GM10248 (cell line): ENCODE data around the gene PRPSAP1.

Experiments used
- CTCF ChIA-PET: fragments of 300-600 bp; sonication (Branson Sonifier 250); formaldehyde crosslinking; extraction: SDS; loops from one replicate; lab custom pipeline; 2021; ENCODE audit warnings: antibody characterized with exemption; lab: Yijun Ruan, JAX
- POLR2A ChIA-PET: fragments of 350-650 bp; sonication (Branson Sonifier 250); formaldehyde crosslinking; extraction: SDS; loops from one replicate; lab custom pipeline; 2020; ENCODE audit warnings: antibody characterized with exemption; lab: Yijun Ruan, JAX
- DNase-seq: peaks from one replicate; pipeline ENCODE4 v3.0.0; 2012; ENCODE audit errors: extremely low spot score
- TF ChIP-seq, protein P1 (sequence below): IDR thresholded peaks from 2 replicates; pipeline ENCODE4 v1.5.1; 2012; ENCODE audit warnings: mild to moderate bottlenecking, low read depth; ENCODE audit errors: extremely low read depth, missing control alignments, control extremely low read depth

The PRPSAP1 gene

DNA sequence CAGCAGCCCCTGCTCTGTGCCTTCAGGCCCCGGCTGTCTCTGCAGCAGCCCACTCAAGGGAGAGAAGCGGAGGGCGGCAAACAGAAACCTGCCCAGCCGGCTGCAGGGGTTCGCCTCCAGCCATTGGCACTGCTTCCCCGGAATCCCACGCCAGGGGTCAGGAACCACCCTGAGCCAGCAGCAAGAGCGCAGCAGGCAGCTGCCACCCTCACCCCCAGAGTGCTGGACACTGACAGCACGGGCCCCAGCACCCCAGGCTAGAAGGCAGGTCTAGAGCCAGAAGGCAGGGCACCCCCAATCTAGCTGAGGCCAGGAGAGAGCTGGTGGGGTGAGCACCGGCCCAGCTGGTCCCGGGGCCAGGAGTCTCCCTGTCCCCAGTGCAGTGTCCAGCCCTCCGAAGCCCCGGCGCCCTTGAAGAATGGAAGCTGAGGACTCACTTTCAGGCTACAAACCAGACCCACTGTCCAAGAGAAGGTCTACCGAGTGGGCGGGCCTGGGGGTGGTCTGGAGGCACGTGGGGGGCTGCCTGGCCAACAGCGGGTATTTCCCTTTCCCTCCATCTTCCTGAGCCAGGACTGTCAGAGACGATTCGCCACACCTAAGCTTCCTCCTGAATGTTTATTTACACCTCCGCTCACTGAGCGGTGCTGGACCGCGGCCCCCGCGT lies 80.1 kb downstream of the PRPSAP1 start:
- DNase-seq, result no peak
- TF ChIP-seq, protein P1, sequence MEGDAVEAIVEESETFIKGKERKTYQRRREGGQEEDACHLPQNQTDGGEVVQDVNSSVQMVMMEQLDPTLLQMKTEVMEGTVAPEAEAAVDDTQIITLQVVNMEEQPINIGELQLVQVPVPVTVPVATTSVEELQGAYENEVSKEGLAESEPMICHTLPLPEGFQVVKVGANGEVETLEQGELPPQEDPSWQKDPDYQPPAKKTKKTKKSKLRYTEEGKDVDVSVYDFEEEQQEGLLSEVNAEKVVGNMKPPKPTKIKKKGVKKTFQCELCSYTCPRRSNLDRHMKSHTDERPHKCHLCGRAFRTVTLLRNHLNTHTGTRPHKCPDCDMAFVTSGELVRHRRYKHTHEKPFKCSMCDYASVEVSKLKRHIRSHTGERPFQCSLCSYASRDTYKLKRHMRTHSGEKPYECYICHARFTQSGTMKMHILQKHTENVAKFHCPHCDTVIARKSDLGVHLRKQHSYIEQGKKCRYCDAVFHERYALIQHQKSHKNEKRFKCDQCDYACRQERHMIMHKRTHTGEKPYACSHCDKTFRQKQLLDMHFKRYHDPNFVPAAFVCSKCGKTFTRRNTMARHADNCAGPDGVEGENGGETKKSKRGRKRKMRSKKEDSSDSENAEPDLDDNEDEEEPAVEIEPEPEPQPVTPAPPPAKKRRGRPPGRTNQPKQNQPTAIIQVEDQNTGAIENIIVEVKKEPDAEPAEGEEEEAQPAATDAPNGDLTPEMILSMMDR, result no peak
- CTCF ChIA-PET, result interaction anchor here (1.5 to 10.0 kb wide), 4 partner anchors 92 to 259 kb away, joined by 3 to 86 read pairs (median 5); no protein-coding TSS in a partner anchor
- POLR2A ChIA-PET, result interaction anchor here (1.4 to 4.2 kb wide), 3 partner anchors 10 to 132 kb away, joined by 4 to 36 read pairs (median 6); partner anchors contain the start of genes FOXJ1 and UBALD2

DNA sequence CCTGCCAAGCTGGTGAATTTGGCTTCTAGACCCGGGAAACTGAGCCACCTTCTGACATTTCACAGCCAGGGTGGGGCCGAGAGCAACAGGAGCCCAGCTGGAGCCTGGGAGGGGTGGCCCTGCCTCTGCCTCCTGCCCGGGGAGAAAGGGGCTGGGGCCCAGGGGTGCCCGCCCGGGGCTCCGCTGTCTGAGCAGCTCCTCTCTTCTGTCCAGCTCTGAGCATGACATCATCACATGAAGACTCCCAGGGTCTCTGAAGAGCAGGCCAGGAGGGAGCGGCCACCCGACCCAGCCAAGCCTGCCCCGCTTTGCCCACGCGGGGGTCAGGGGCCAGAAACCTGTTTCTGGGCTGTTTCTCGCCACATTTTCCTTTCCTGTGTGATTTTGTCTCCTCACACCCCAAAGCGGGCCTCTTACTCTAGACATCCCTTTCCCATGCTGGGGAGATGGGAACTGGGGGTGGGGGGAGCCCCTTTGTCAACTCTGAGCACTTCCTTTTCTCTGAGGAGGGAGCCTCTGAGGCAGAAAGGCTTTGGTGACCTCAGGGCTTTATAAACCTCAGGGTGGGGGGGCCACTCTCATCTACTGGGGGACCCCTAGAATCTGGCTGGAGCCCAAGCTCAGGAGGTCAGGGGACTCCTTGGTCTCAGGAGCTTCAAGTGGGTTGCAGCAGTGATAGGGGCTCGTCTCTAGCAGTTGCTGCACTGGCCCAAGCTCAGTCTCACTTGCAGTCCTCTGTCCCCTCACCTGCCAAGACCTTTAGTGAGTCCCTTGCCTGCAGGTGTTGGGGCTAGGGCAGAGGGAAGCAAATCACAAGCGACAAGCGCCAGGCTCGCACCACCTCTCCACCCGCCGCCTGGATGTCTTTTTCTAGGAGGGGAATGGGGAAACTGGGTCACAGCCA lies 80.9 kb downstream of the PRPSAP1 start:
- DNase-seq, result peak; percentile 77
- ChIA-PET CTCF (interaction anchor here (0.5 to 10.0 kb wide), 9 partner anchors 16 to 270 kb away, joined by 3 to 86 read pairs (median 4); no protein-coding TSS in a partner anchor), POLR2A (interaction anchor here (0.6 to 4.2 kb wide), 9 partner anchors 10 to 151 kb away, joined by 3 to 36 read pairs (median 3); partner anchors contain the start of gene UBALD2)
- TF ChIP-seq, protein P1, result no peak

DNA sequence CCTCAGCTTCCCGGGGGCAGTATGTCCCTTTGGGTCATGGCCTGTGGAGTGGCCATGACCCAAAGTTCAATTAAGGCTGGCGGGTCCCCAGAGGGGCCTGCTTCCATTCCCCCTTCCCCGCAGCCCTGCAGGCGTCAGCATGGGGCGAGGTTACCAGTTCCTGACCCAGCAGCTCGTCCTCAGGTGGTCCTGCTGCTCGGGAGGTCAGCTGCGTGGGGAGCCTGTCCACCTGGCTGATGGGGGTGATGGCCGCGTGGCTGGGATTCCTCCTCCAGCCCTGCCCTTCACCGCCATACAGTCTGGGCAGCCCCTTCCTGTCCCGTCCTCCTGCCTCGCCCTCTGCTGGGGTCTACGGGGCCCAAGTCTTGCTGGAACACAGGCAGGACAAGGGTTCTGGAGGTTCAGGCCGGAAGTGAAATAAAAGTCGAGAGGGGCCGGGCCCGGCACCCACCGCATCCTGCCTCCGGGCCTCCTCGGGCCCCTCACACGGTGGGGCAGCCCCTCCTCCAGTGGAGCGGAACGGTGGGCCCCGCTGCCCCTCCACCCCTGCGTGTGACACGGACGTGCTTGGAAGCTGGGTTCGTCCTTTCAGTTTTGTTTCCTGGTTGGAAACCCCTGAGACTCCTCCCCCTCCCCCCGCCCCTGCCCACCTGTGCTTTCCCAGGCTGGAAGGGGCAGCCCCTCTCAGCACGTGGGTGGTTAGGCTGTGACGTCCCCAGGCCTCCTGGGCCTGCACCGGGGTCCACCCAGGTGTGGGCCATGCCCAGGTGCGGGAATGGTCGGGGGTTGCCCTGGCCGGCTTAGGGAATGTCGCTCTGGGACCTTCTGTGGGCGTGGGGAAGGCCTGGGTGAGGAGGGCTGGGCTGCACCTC lies 81.8 kb downstream of the PRPSAP1 start:
- peak; percentile 87 for DNase-seq
- CTCF ChIA-PET, result interaction anchor here (0.5 to 10.0 kb wide), 13 partner anchors 8 to 269 kb away, joined by 3 to 86 read pairs (median 3); no protein-coding TSS in a partner anchor
- TF ChIP-seq, protein P1, result peak; percentile 13
- POLR2A ChIA-PET, result interaction anchor here (0.7 to 4.2 kb wide), 10 partner anchors 9 to 151 kb away, joined by 3 to 36 read pairs (median 4); partner anchors contain the start of gene UBALD2

DNA sequence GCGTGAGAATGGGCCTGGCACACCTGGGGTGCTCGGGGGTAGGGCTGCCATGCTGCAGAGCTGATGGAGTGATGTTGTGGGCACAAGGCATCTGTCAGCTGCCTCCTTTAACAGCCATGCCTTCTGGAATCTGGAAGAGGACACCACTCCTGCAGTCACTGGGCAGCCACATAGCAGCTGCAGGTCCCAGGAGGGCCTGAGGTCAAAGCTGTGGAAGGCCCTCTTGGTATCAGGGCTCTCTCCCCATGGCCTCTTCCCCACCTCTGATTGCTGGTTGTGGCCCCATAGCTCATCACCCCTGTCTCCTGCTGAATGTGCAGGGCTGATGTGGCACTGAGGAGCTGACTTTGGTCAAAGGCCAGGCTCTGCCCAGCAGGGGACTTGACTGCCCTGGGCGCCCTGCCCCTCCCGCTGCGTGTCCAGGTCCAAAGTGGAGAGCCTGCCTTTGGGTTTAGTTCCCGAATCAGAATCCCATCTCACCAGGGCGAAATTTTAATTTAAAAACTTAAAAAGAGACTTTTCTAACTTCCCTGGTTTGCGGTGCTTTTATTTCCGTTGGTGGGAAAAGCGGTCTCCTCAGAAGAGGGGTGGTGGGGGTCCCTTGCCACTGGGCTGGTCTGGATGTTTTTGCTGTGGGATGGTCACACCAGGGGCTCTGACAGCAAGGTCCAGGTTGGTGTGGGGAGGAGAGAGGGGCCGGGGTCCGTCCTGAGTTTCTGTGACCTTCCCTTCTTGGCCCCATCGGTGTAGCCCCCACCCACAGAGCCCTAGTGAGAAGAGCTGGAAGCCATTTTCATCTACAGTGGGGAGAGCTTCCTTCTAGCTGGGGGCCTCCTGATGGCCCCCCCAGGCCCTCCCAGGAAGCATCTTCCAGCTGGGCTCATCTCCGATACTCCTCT lies 82.7 kb downstream of the PRPSAP1 start:
- ChIA-PET POLR2A (interaction anchor here (0.6 to 4.2 kb wide), 10 partner anchors 8 to 144 kb away, joined by 3 to 36 read pairs (median 4); partner anchors contain the start of gene UBALD2), CTCF (interaction anchor here (0.8 to 10.0 kb wide), 8 partner anchors 9 to 268 kb away, joined by 3 to 86 read pairs (median 4); no protein-coding TSS in a partner anchor)
- TF ChIP-seq, protein P1, result no peak
- DNase-seq, result no peak

DNA sequence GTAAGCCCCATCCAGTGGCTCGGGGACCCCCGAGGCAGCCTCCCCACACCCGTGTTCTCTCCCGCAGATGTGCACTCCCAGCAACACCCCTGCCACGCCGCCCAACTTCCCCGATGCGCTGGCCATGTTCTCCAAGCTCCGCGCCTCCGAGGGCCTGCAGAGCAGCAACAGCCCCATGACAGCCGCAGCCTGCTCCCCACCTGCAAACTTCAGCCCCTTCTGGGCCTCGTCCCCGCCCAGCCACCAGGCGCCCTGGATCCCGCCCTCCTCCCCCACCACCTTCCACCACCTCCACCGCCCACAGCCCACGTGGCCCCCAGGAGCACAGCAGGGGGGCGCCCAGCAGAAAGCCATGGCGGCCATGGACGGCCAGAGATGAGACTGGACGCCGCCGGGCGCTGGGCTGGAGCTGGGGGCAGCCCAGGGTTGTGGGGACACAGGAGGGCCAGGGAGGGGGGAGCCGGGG lies 83.6 kb downstream of the PRPSAP1 start:
- ChIA-PET CTCF (interaction anchor here (1.2 to 10.0 kb wide), 4 partner anchors 10 to 256 kb away, joined by 3 to 86 read pairs (median 22); no protein-coding TSS in a partner anchor), POLR2A (interaction anchor here (0.7 to 1.9 kb wide), 6 partner anchors 8 to 93 kb away, joined by 3 to 6 read pairs (median 4); no protein-coding TSS in a partner anchor)
- TF ChIP-seq, protein P1, result no peak
- no peak for DNase-seq
